Trophoblast cell (in vitro differentiated cells and primary cell): ENCODE data around the gene SRGAP3.

Experiments
- DNase-seq, 2 donors: peaks; one replicate each; pipeline ENCODE4 v3.0.0-alpha.2; 2016
- H2AFZ ChIP-seq: 2 replicates; pipeline ENCODE4 v1.6.1; 2013; ENCODE audit warnings: low read length, moderate library complexity, mild to moderate bottlenecking; ENCODE audit not compliant: insufficient read depth, poor library complexity
- H2AK5ac ChIP-seq: 2 replicates; pipeline ENCODE4 v1.6.1; 2013; ENCODE audit warnings: mild to moderate bottlenecking, low read length
- H2BK120ac ChIP-seq: 2 replicates; pipeline ENCODE4 v1.6.1; 2013; ENCODE audit warnings: low read length, mild to moderate bottlenecking, moderate library complexity; ENCODE audit not compliant: insufficient read depth, poor library complexity
- H2BK12ac ChIP-seq: 2 replicates; pipeline ENCODE4 v1.6.1; 2013; ENCODE audit warnings: mild to moderate bottlenecking, low read length, moderate library complexity
- H2BK5ac ChIP-seq: 2 replicates; pipeline ENCODE4 v1.6.1; 2013; ENCODE audit warnings: low read length, low read depth, moderate library complexity, mild to moderate bottlenecking; ENCODE audit not compliant: poor library complexity
- H3K14ac ChIP-seq: 2 replicates; pipeline ENCODE4 v1.6.1; 2013; ENCODE audit warnings: mild to moderate bottlenecking, low read length
- H3K18ac ChIP-seq: 2 replicates; pipeline ENCODE4 v1.6.1; 2013; ENCODE audit warnings: mild to moderate bottlenecking, low read length
- H3K23ac ChIP-seq: 2 replicates; pipeline ENCODE4 v1.6.1; 2013; ENCODE audit warnings: low read length
- H3K27ac ChIP-seq: 2 replicates; pipeline ENCODE4 v1.5.1; 2013; ENCODE audit warnings: low read depth, mild to moderate bottlenecking, inconsistent platforms, low read length, moderate library complexity
- H3K27me3 ChIP-seq: 2 replicates; pipeline ENCODE4 v1.6.1; 2013; ENCODE audit warnings: inconsistent platforms, mild to moderate bottlenecking, low read length, moderate library complexity; ENCODE audit not compliant: insufficient read depth
- H3K36me3 ChIP-seq, 2 experiments: 1 replicate in 1 of 2; 2 replicates in 1 of 2; pipeline ENCODE4 v1.6.1; 2013; ENCODE audit warnings: low read length in 2 of 2, mild to moderate bottlenecking in 2 of 2, moderate library complexity in 1 of 2; ENCODE audit not compliant: insufficient read depth in 2 of 2, control insufficient read depth in 1 of 2
- H3K4ac ChIP-seq: 2 replicates; pipeline ENCODE4 v1.6.1; 2013; ENCODE audit warnings: low read depth, mild to moderate bottlenecking, low read length, moderate library complexity
- H3K4me1 ChIP-seq, 2 experiments: 1 replicate in 1 of 2; 2 replicates in 1 of 2; pipeline ENCODE4 v1.6.1; 2013; ENCODE audit warnings: low read length in 2 of 2, mild to moderate bottlenecking in 2 of 2, moderate library complexity in 1 of 2; ENCODE audit not compliant: insufficient read depth in 2 of 2, control insufficient read depth in 1 of 2
- H3K4me2 ChIP-seq: 2 replicates; pipeline ENCODE4 v1.6.1; 2013; ENCODE audit warnings: inconsistent platforms, mild to moderate bottlenecking, low read length, moderate library complexity
- H3K4me3 ChIP-seq: 2 replicates; pipeline ENCODE4 v1.5.1; 2013; ENCODE audit warnings: mild to moderate bottlenecking, low read depth, low read length, inconsistent platforms
- H3K79me1 ChIP-seq: one replicate; pipeline ENCODE4 v1.6.1; 2013; ENCODE audit warnings: low read length
- H3K79me2 ChIP-seq: 2 replicates; pipeline ENCODE4 v1.6.1; 2013; ENCODE audit warnings: low read length, mild to moderate bottlenecking; ENCODE audit not compliant: control insufficient read depth, insufficient read depth, poor library complexity
- H3K9ac ChIP-seq: 2 replicates; pipeline ENCODE4 v1.6.1; 2013; ENCODE audit warnings: mild to moderate bottlenecking, low read length
- H3K9me3 ChIP-seq: 2 replicates; pipeline ENCODE4 v1.6.1; 2013; ENCODE audit warnings: low read depth, mild to moderate bottlenecking, control low read depth, inconsistent platforms, low read length; ENCODE audit not compliant: insufficient read depth
- H4K12ac ChIP-seq: 2 replicates; pipeline ENCODE4 v1.6.1; 2013; ENCODE audit warnings: low read depth, mild to moderate bottlenecking, low read length, moderate library complexity
- H4K8ac ChIP-seq: 2 replicates; pipeline ENCODE4 v1.6.1; 2013; ENCODE audit warnings: low read depth, mild to moderate bottlenecking, low read length, moderate library complexity
- H4K91ac ChIP-seq: one replicate; pipeline ENCODE4 v1.6.1; 2013; ENCODE audit warnings: low read depth, mild to moderate bottlenecking, low read length, moderate library complexity
- WGBS: extraction: QIAGEN DNeasy Blood & Tissue Kit; methylation state at CpG from one replicate; pipeline ENCODE4 v1.1.7; 2013; ENCODE audit warnings: missing lambda C conversion rate; ENCODE audit not compliant: insufficient read length, insufficient coverage; ENCODE audit errors: extremely low coverage; 5-methylcytosine and 5-hydroxymethylcytosine counted together

SRGAP3 gene

GRCh38 chr3:8986741-8987140 is 262.7 kb downstream of the SRGAP3 start:
- H3K14ac ChIP-seq: no peak overlapping the region
- no CpG with 5 or more reads among the region's 6 CpGs for WGBS
- peaks cover 26% of the 10 kb centered on the region for H3K79me1 ChIP-seq
- peaks cover 5% of the 10 kb centered on the region for H3K79me2 ChIP-seq
- peak overlapping the region; percentile 82 for H2BK12ac ChIP-seq
- H3K23ac ChIP-seq: no peak overlapping the region
- no peaks in the 10 kb centered on the region for H3K27me3 ChIP-seq
- H3K4me3 ChIP-seq: no peak overlapping the region
- no peak overlapping the region for H3K4ac ChIP-seq
- no peak overlapping the region for H3K27ac ChIP-seq
- no peak overlapping the region for H4K8ac ChIP-seq
- peaks cover 3% of the 10 kb centered on the region for H3K9me3 ChIP-seq
- peak overlapping the region; percentile 41 for H4K91ac ChIP-seq
- peak overlapping the region; percentile 69 for H2AK5ac ChIP-seq
- no peak overlapping the region for H2AFZ ChIP-seq
- DNase-seq: no peak
- no peak overlapping the region for H3K4me2 ChIP-seq
- H2BK5ac ChIP-seq: no peak overlapping the region
- no peak overlapping the region for H3K9ac ChIP-seq
- H4K12ac ChIP-seq: no peak overlapping the region
- peaks cover 14 to 36% of the 10 kb centered on the region in 2 experiments for H3K4me1 ChIP-seq
- peak overlapping the region; percentile 33 for H2BK120ac ChIP-seq
- no peaks in the 10 kb centered on the region for H3K36me3 ChIP-seq
- no peak overlapping the region for H3K18ac ChIP-seq

DNA sequence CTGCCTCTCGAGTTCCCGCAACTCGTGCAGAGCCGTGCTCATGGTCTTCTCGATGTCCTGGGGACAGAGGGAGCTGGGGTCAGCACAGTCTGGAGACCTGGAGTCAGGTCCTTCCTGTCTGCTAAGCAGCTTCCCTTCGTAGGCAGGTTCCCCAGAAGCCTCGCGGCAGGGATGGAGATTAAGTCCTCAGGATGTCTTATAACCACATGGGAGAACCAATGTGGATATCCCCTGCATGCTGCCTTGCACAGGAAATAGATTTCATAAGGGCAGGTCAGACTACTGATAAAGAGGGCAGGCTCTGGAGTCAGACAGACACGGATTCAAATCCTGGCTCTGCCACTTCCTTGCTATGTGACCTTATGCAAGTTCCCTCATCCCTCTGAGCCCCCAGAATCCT is 263.6 kb downstream of the SRGAP3 start:
- H2BK12ac ChIP-seq: peak overlapping the region; percentile 42
- no CpG with 5 or more reads among the region's 9 CpGs for WGBS
- H3K9me3 ChIP-seq: peaks cover 3% of the 10 kb centered on the region
- no peak overlapping the region for H2BK120ac ChIP-seq
- no peaks in the 10 kb centered on the region for H3K36me3 ChIP-seq
- no peak overlapping the region for H3K4me2 ChIP-seq
- no peak overlapping the region for H3K9ac ChIP-seq
- no peak overlapping the region for H3K23ac ChIP-seq
- no peak overlapping the region for H4K91ac ChIP-seq
- H2AK5ac ChIP-seq: no peak overlapping the region
- H3K27ac ChIP-seq: no peak overlapping the region
- H3K14ac ChIP-seq: no peak overlapping the region
- no peak overlapping the region for H3K18ac ChIP-seq
- no peaks in the 10 kb centered on the region for H3K27me3 ChIP-seq
- H2AFZ ChIP-seq: no peak overlapping the region
- H3K4me3 ChIP-seq: no peak overlapping the region
- peaks cover 11 to 28% of the 10 kb centered on the region in 2 experiments for H3K4me1 ChIP-seq
- no peak overlapping the region for H2BK5ac ChIP-seq
- no peak overlapping the region for H4K8ac ChIP-seq
- peaks cover 5% of the 10 kb centered on the region for H3K79me2 ChIP-seq
- H3K79me1 ChIP-seq: peaks cover 24% of the 10 kb centered on the region
- no peak overlapping the region for H4K12ac ChIP-seq
- DNase-seq: no peak
- no peak overlapping the region for H3K4ac ChIP-seq

- Histone ChIP-seq H4K8ac (no peak overlapping the region), H3K4me1 (peaks cover 11 to 25% of the 10 kb centered on the region in 2 experiments), H3K9ac (no peak overlapping the region), H2BK12ac (peak overlapping the region; percentile 42), H3K79me1 (peaks cover 21% of the 10 kb centered on the region), H3K79me2 (peaks cover 5% of the 10 kb centered on the region), H3K4me3 (no peak overlapping the region), H3K18ac (no peak overlapping the region), H3K27me3 (no peaks in the 10 kb centered on the region), H3K14ac (no peak overlapping the region), H4K91ac (no peak overlapping the region), H2AFZ (no peak overlapping the region), H2AK5ac (peak overlapping the region; percentile 69), H3K36me3 (no peaks in the 10 kb centered on the region), H3K4ac (no peak overlapping the region), H3K27ac (no peak overlapping the region), H3K4me2 (no peak overlapping the region), H3K9me3 (peaks cover 3% of the 10 kb centered on the region), H2BK5ac (no peak overlapping the region), H4K12ac (no peak overlapping the region), H3K23ac (no peak overlapping the region), H2BK120ac (peak overlapping the region; percentile 23)
- DNase-seq: no peak
- WGBS: no CpG with 5 or more reads among the region's 37 CpGs
Observed at GRCh38 chr3:8985411-8985831, 264.0 kb downstream of the SRGAP3 start.

- Histone ChIP-seq H3K27me3 (no peaks in the 10 kb centered on the region), H2AK5ac (peak overlapping the region; percentile 59), H2BK5ac (no peak overlapping the region), H3K18ac (no peak overlapping the region), H4K8ac (no peak overlapping the region), H4K12ac (no peak overlapping the region), H3K14ac (no peak overlapping the region), H3K27ac (no peak overlapping the region), H2BK120ac (no peak overlapping the region), H3K9me3 (peaks cover 3% of the 10 kb centered on the region), H3K4ac (no peak overlapping the region), H3K79me1 (peaks cover 14% of the 10 kb centered on the region), H3K4me3 (no peak overlapping the region), H3K9ac (no peak overlapping the region), H3K4me2 (no peak overlapping the region), H3K36me3 (no peaks in the 10 kb centered on the region), H3K79me2 (peaks cover 2% of the 10 kb centered on the region), H4K91ac (peak overlapping the region; percentile 32), H3K4me1 (peaks cover 11 to 20% of the 10 kb centered on the region in 2 experiments), H2AFZ (no peak overlapping the region), H2BK12ac (peak overlapping the region; percentile 27), H3K23ac (no peak overlapping the region)
- no peak for DNase-seq
- WGBS: no CpG with 5 or more reads among the region's 7 CpGs
Observed at GRCh38 chr3:8984526-8984925, 264.9 kb downstream of the SRGAP3 start.
